ENCODE measurements around the gene ATL3.
"Not testable (repeated sequence)": the region's sequence is repeated elsewhere in the genome, so short reads cannot be mapped to it uniquely, and the experiment has no call there.

ATL3 gene

GRCh38 chr11:63619967-63620366 is 51.2 kb downstream of the ATL3 start:
- DNase-seq, result no peak

GRCh38 chr11:63617686-63618085 is 53.5 kb downstream of the ATL3 start:
- DNase-seq, result not testable (repeated sequence)

- no peak for DNase-seq
Measured at GRCh38 chr11:63616953-63617352, 54.2 kb downstream of the ATL3 start.

GRCh38 chr11:63614136-63614671 is 57.0 kb downstream of the ATL3 start, which contains the start of gene PLAAT3:
Gene PLAAT3 (minus strand): TSS chr11:63614433. CDS start chr11:63614014, 419 bp downstream.
- no peak for DNase-seq

GRCh38 chr11:63613517-63614135 is 57.5 kb downstream of the ATL3 start:
- DNase-seq, result peak; percentile 5

- DNase-seq, result no peak
Measured at GRCh38 chr11:63612181-63612580, 59.0 kb downstream of the ATL3 start.

GRCh38 chr11:63611395-63611747 is 59.8 kb downstream of the ATL3 start:
- no peak for DNase-seq

GRCh38 chr11:63610604-63611394 is 60.4 kb downstream of the ATL3 start:
- no peak for DNase-seq

GRCh38 chr11:63609971-63610580 is 61.1 kb downstream of the ATL3 start:
- no peak for DNase-seq

- DNase-seq, result no peak
Measured at GRCh38 chr11:63609536-63609935, 61.6 kb downstream of the ATL3 start.

GRCh38 chr11:63608353-63609345 is 62.5 kb downstream of the ATL3 start:
- no peak for DNase-seq

- no peak for DNase-seq
Measured at GRCh38 chr11:63603180-63603518, 68.0 kb downstream of the ATL3 start.

GRCh38 chr11:63602290-63603179 is 68.6 kb downstream of the ATL3 start:
- not testable (repeated sequence) for DNase-seq

- no peak for DNase-seq
Measured at GRCh38 chr11:63599211-63600122, 71.7 kb downstream of the ATL3 start.

- no peak for DNase-seq
Measured at GRCh38 chr11:63598556-63598955, 72.6 kb downstream of the ATL3 start.

- no peak for DNase-seq
Measured at GRCh38 chr11:63595296-63595695, 75.9 kb downstream of the ATL3 start.

- no peak for DNase-seq
Measured at GRCh38 chr11:63592975-63593395, 78.2 kb downstream of the ATL3 start.

GRCh38 chr11:63590024-63590788 is 81.0 kb downstream of the ATL3 start:
- DNase-seq, result no peak

GRCh38 chr11:63589000-63589399 is 82.2 kb downstream of the ATL3 start:
- DNase-seq, result no peak

All from activated T-cell treated with anti-CD3 and anti-CD28 coated beads for 4 hours (primary cell).